ENCODE results near the gene SLCO4A1.

- TF ChIP-seq CTCF (IDR thresholded peaks at IDR 0.05) (no peak), POLR2AphosphoS5 (IDR thresholded peaks at IDR 0.05) (no peak), EP300 (IDR thresholded peaks at IDR 0.05) (no peak)
Measured at GRCh38 chr20:62714006-62714405, 71.7 kb downstream of the SLCO4A1 start.
